ENCODE measurements around the gene NLRP3. TPM values are rescaled to one million over a fixed set of nuclear protein-coding genes. Genes with fewer than 3 reads are reported as not detected.
"Not testable (repeated sequence)": the region's sequence is repeated elsewhere in the genome, so short reads cannot be mapped to it uniquely, and the experiment has no call there.

The NLRP3 gene
- total RNA-seq, 1 experiment from 2014 or later = 0.16 TPM

- DNase-seq (ENCODE audit: low read depth, low spot score) = no peak
- in situ Hi-C loops (cut with HindIII; ENCODE audit: low pct_unique_long_range_greater_than_20kb, low sequenced_read_pairs) = no loop called here
Observed at GRCh38 chr1:247451388-247452010, 35.5 kb downstream of the NLRP3 start.

- in situ Hi-C loops (cut with HindIII; ENCODE audit: low pct_unique_long_range_greater_than_20kb, low sequenced_read_pairs) = no loop called here
- no peak for DNase-seq (ENCODE audit: low read depth, low spot score)
Observed at GRCh38 chr1:247452447-247453039, 36.6 kb downstream of the NLRP3 start.

- no peak for DNase-seq (ENCODE audit: low read depth, low spot score)
- in situ Hi-C loops (cut with HindIII; ENCODE audit: low pct_unique_long_range_greater_than_20kb, low sequenced_read_pairs) = no loop called here
Observed at GRCh38 chr1:247453245-247453644, 37.3 kb downstream of the NLRP3 start.

- in situ Hi-C loops (cut with HindIII; ENCODE audit: low pct_unique_long_range_greater_than_20kb, low sequenced_read_pairs) = no loop called here
- no peak for DNase-seq (ENCODE audit: low read depth, low spot score)
Observed at GRCh38 chr1:247453997-247454396, 38.0 kb downstream of the NLRP3 start.

- DNase-seq (ENCODE audit: low read depth, low spot score) = no peak
- in situ Hi-C loops (cut with HindIII; ENCODE audit: low pct_unique_long_range_greater_than_20kb, low sequenced_read_pairs) = no loop called here
Observed at GRCh38 chr1:247456021-247456420, 40.0 kb downstream of the NLRP3 start.

- no peak for DNase-seq (ENCODE audit: low read depth, low spot score)
Observed at GRCh38 chr1:247456914-247457639, 41.1 kb downstream of the NLRP3 start.

GRCh38 chr1:247459507-247459906 lies 43.5 kb downstream of the NLRP3 start:
- in situ Hi-C loops (cut with HindIII; ENCODE audit: low pct_unique_long_range_greater_than_20kb, low sequenced_read_pairs) = no loop called here
- DNase-seq (ENCODE audit: low read depth, low spot score) = no peak

More at GRCh38 chr1:247456914-247457639, 41.1 kb downstream of the NLRP3 start:
- in situ Hi-C loops (cut with HindIII; ENCODE audit: low pct_unique_long_range_greater_than_20kb, low sequenced_read_pairs) = no loop called here

GRCh38 chr1:247465796-247466195 lies 49.8 kb downstream of the NLRP3 start:
- in situ Hi-C loops (cut with HindIII; ENCODE audit: low pct_unique_long_range_greater_than_20kb, low sequenced_read_pairs) = no loop called here
- DNase-seq (ENCODE audit: low read depth, low spot score) = no peak

- in situ Hi-C loops (cut with HindIII; ENCODE audit: low pct_unique_long_range_greater_than_20kb, low sequenced_read_pairs) = no loop called here
- no peak for DNase-seq (ENCODE audit: low read depth, low spot score)
Observed at GRCh38 chr1:247467129-247467528, 51.2 kb downstream of the NLRP3 start.

GRCh38 chr1:247468481-247469140 lies 52.6 kb downstream of the NLRP3 start:
- in situ Hi-C loops (cut with HindIII; ENCODE audit: low pct_unique_long_range_greater_than_20kb, low sequenced_read_pairs) = no loop called here
- no peak for DNase-seq (ENCODE audit: low read depth, low spot score)

GRCh38 chr1:247469141-247469535 lies 53.2 kb downstream of the NLRP3 start:
- no peak for DNase-seq (ENCODE audit: low read depth, low spot score)
- in situ Hi-C loops (cut with HindIII; ENCODE audit: low pct_unique_long_range_greater_than_20kb, low sequenced_read_pairs) = no loop called here

- DNase-seq (ENCODE audit: low read depth, low spot score); in situ Hi-C loops (cut with HindIII; ENCODE audit: low pct_unique_long_range_greater_than_20kb, low sequenced_read_pairs): not testable (repeated sequence)
Observed at GRCh38 chr1:247470942-247471429, 55.0 kb downstream of the NLRP3 start.

GRCh38 chr1:247471445-247472016 lies 55.6 kb downstream of the NLRP3 start:
- in situ Hi-C loops (cut with HindIII; ENCODE audit: low pct_unique_long_range_greater_than_20kb, low sequenced_read_pairs) = no loop called here

GRCh38 chr1:247472035-247472434 lies 56.1 kb downstream of the NLRP3 start:
- DNase-seq (ENCODE audit: low read depth, low spot score) = no peak
- in situ Hi-C loops (cut with HindIII; ENCODE audit: low pct_unique_long_range_greater_than_20kb, low sequenced_read_pairs) = no loop called here

More at GRCh38 chr1:247471445-247472016, 55.6 kb downstream of the NLRP3 start:
- DNase-seq (ENCODE audit: low read depth, low spot score) = no peak

GRCh38 chr1:247474367-247474766 lies 58.4 kb downstream of the NLRP3 start:
- in situ Hi-C loops (cut with HindIII; ENCODE audit: low pct_unique_long_range_greater_than_20kb, low sequenced_read_pairs) = no loop called here
- DNase-seq (ENCODE audit: low read depth, low spot score) = no peak

- DNase-seq (ENCODE audit: low read depth, low spot score) = no peak
- in situ Hi-C loops (cut with HindIII; ENCODE audit: low pct_unique_long_range_greater_than_20kb, low sequenced_read_pairs) = no loop called here
Observed at GRCh38 chr1:247475793-247476192, 59.8 kb downstream of the NLRP3 start.

- DNase-seq (ENCODE audit: low read depth, low spot score) = not testable (repeated sequence)
Observed at GRCh38 chr1:247476328-247477058, 60.5 kb downstream of the NLRP3 start.

More at GRCh38 chr1:247476328-247477058, 60.5 kb downstream of the NLRP3 start:
- in situ Hi-C loops (cut with HindIII; ENCODE audit: low pct_unique_long_range_greater_than_20kb, low sequenced_read_pairs) = not testable (repeated sequence)
